T-helper 1 cell treated with Interleukin-12 subunit alpha and Interleukin-12 subunit beta and Interleukin-4 antibody, amounts not matched to agents 30 ng/mL and 1 ng/mL, for 36 hours (primary cell): ENCODE data around the gene MBTD1. TPM values are rescaled to one million over a fixed set of nuclear protein-coding genes. Genes with fewer than 3 reads are reported as not detected.
"Not testable (repeated sequence)": the region's sequence is repeated elsewhere in the genome, so short reads cannot be mapped to it uniquely, and the experiment has no call there.

ENCODE experiments used
- intact Hi-C: fragments of 100-400 bp; cut with micrococcal nuclease; formaldehyde crosslinking; loops from one replicate; pipeline ENCODE4 v1.15.1; 2024
- total RNA-seq: library from RNA; stranded (reverse); gene quantifications from 2 replicates; pipeline ENCODE4 v1.2.3, GENCODE V29; 2022

The MBTD1 gene
- total RNA-seq, 1 donor from 2014 or later: 13.7 TPM

DNA sequence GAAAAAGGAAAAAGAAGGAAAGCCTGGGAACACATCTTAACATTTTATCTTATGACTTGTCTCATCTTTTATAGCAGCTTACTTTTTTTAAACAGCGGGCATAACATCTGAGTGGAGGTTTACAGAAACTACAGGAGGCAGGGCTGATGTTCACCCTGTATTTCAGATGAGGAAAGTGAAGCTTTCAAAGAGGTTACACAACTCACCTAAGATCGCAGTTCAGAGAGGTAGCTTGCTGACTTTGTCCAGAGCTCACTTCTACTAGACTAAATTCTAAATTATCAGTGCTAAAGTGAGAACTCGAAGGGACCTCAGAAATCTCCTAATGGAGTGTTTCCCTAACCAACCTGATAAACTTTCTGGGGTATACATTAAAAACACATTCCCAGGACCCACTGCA is 3.7 kb downstream of the MBTD1 start:
- intact Hi-C loops: loop anchor here (10.0 kb wide), 1 partner anchor 711 kb away; the partner anchor contains the start of gene SPATA20

DNA sequence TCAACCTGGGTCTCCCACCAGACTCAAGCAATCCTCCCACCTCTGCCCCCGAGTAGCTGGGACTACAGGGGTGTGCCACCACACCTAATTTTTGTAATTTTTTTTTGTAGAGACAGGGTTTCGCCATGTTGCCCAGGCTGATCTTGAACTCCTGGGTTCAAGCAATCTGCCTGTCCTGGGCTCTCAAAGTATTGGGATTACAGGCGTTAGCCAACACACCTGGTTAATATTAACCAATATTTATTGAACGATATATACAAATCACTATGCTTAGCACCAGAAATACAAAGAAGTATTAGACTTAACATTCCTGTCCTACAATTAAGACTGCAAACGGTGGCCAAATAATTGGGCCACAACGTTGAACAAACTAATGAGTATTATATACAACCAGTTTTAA is 4.2 kb downstream of the MBTD1 start:
- intact Hi-C loops: loop anchor here (10.0 kb wide), 1 partner anchor 711 kb away; the partner anchor contains the start of gene SPATA20

DNA sequence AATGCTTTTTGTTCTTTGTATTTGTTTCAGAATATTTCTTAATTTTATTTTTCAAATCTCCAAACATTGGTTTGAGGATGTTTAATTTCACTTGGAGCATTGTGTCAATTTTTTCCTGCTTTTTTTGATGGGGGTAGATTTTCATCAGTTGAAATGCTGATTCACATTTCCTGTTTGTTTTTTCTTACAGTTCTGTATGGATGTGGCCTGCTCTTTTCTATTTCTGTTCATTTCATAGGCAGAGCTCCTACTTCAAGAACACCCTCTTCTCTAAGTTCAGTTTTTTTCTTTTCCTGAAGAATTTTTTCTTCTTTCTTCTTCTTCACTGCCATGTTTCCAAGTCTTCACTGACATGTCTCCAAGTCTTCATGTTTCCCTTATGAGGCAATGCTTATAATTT is 8.8 kb downstream of the MBTD1 start:
- intact Hi-C loops: loop anchor here (10.0 kb wide), 1 partner anchor 706 kb away; the partner anchor contains the start of gene SPATA20

DNA sequence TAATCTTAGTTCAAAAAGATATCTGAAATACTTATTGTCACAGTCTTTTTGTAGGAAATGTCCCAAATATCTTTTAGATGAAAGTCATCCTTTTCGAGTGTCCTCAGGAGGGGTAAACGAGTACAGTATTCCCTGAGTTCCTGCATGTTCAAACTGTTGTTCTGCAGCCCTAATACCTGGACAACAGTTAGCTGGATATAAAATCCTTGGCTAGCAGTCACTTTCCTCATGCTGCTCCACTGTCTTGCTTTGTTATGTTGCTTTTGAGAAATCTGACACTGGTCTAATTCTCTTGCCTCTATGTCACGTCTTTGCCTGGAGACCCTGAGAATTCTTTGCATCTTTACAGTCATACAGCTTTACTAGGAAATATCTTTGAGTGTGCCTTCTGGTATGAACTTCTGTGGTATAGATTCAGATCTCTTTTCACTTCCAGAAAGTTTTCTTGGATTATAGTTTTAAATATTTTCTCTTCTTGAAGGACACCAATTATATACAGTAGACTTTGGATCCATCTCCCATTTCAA is 9.5 kb downstream of the MBTD1 start:
- intact Hi-C loops: loop anchor here (10.0 kb wide), 1 partner anchor 706 kb away; the partner anchor contains the start of gene SPATA20

DNA sequence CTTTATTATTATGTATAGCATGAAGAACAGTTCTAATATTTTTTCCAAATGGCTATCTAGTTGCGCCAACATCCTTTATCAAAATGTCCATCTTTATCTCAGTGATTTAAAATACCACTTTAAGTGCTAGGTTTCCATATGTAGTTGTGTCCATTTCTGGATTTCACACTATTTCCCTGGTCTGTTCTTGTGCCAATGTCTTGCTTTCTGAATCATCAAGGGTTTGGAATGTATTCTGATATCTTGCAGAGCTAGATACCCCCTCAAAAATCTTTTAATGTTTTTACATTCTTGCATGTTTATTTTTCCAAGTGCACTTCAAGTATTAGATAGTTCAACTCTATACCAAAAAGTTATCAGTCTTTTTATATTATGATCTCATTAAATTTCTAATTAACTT is 14.3 kb downstream of the MBTD1 start:
- intact Hi-C loops: no loop called here

DNA sequence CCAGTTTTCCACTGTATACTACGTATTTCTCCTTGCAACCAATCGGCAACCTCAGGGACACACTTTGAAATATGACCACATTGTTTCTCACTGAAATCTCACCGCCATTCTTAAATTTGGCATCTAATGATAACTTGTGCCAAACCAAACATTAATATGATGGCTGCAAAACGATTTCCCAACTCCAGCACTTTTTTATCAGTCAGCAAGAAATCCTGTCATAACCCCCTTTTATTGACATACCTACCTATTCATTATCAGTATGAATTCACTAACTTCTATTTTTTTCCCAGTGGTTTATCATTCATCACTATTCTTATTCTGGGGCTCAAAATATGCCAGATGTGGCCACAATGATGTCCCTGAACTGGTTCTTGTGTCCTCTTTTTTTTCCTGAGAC is 15.8 kb downstream of the MBTD1 start:
- intact Hi-C loops: no loop called here

DNA sequence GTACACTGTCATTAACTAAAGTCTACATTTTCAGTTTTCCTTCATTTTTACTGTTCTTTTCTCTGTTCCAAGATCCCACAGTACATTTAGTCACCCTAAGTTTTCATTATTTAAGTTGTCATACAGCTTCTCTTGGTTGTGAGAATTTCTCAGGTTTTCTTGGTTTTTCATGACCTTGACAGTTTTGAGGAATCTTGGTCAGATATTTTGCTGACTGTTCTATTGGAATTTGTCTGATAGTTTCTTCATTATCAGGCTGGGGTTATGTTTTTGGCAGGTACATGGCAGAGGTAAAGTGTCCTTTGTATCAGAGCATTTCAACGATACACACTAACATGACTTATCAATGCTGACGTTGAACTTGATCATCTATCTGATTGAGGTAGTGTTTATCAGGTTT is 19.6 kb downstream of the MBTD1 start:
- intact Hi-C loops: no loop called here

DNA sequence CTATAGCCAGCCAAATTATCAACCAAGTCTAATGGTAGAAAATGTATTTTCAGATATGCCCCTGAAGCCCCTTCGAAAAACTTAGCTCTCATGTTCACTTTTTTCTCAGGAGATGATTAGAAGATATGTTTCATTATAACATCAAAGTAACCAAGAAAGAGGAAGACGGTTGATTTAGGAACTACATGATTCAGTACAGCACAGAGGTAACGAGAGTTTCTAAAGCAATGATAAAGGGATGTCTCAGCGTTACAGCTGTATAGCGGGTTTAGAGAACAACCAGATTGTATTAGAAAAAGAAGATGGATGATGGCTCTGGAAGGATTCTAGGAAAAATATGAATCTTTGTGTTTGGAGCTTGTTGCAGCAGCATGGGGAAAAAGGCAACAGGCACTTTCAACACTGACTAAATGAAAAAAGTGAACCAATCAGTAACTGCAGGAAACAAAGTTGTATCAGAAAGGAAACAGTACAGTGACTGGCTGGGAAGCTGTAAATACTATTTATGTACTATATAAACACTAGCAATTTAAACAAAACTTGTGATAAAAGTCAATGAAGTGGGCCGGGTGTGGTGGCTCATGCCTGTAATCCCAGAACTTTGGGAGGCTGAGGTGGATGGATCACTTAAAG is 21.5 kb downstream of the MBTD1 start:
- intact Hi-C loops: loop anchor here (1.0 to 5.0 kb wide), 2 partner anchors 28 to 46 kb away; no protein-coding TSS in a partner anchor

DNA sequence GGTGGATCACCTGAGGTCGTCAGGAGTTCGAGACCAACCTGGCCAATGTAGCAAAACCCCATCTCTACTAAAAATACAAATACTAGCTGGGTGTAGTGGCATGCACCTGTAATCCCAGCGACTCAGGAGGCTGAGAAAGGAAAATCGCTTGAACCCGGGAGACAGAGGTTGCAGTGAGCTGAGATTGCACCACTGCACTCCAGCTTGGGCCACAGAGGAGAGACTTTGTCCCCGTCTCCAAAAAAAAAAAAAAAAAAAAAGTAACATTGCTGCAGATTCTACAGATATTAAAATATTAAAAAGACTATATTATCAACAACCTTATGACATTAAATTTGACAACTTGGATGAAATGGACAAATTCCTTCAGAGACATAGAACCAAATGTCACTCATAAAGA is 25.7 kb downstream of the MBTD1 start:
- intact Hi-C loops: no loop called here

DNA sequence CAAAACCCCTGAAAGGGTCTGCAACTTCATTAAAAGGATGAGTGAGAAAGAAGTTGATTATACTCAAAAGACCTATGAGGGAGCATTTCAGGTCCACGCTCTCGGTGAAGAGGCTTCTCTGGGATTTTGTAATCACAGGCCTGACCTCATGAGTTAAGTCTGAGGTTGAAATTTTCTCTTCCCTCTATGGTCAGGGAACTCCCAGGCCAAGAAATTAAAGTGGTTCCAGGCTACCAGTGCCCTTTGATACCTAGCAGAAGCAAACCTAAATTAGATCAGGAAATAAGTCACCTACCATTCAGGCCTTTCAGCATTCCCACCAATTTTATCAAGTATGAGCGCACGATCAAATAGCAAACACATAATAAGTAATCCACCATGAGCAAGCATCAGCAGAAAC is 27.9 kb downstream of the MBTD1 start:
- intact Hi-C loops: no loop called here

DNA sequence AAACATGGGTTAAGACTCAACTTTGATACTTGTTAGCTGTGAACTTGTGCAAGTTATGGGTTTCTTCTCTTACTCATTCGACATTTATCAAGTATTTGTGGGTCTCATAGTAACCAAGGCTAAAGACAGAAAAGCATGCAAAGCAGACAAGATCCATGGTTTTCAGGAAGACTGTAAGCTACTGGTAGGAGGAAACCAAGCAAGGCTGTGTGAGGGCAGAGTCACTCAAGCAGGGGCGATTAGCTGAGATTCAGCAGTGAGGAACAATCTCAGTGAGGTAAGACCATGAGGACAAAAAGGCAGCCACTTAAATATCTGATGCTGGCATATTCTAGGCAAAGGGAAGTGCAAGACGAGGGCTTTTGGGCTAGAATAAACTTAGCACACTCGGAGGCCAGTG is 29.5 kb downstream of the MBTD1 start:
- intact Hi-C loops: no loop called here

DNA sequence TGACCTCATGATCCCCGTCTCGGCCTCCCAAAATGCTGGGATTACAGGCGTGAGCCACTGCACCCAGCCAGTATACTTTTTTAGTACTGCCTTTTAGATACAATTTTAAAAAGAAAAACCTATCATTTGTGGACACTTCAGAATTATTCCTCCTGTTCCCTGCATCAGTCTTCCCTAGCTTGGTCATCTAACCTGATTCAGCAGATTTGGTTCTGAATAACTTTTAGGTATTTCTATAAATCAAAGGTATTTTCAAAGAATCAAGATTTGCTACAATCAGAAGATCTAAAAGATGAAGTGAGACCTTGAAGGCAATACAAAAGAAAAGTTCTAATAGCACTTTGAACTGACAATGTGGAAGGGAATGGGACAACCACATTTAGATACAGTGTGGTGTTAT is 30.0 kb downstream of the MBTD1 start:
- intact Hi-C loops: no loop called here

DNA sequence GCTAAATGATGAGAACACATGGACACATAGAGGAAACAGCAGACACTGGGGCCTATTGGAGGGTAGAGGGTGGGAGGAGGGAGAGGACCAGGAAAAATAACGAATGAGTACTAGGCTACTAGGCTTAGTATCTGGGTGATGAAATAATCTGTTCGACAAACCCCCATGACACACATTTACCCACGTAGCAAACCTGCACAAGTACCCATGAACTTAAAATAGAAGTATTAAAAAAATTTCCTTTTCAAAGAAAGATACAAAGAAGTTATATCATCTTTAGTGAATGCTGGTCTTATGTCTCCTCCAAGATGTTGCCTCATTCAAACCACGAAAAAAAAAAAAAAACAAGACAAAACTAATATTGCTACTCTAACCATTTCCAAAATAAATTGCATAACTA is 31.7 kb downstream of the MBTD1 start:
- intact Hi-C loops: no loop called here

DNA sequence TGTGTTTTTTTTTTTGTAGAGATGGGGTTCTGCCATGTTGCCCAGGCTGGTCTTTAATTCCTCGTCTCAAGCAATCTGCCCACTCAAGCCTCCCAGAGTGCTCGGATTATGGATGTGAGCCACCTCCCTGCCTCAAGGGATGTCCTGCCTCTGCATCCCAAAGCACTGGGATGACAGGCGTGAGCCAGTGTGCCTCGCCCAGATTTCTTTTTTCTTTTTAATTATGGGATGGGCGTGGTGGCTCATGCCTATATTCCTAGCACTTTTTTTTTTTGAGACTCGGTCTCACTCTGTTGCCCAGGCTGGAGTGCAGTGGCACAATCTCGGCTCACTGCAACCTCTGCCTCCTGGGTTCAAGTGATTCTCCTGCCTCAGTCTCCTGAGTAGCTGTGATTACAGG is 34.3 kb downstream of the MBTD1 start:
- intact Hi-C loops: not testable (repeated sequence)

DNA sequence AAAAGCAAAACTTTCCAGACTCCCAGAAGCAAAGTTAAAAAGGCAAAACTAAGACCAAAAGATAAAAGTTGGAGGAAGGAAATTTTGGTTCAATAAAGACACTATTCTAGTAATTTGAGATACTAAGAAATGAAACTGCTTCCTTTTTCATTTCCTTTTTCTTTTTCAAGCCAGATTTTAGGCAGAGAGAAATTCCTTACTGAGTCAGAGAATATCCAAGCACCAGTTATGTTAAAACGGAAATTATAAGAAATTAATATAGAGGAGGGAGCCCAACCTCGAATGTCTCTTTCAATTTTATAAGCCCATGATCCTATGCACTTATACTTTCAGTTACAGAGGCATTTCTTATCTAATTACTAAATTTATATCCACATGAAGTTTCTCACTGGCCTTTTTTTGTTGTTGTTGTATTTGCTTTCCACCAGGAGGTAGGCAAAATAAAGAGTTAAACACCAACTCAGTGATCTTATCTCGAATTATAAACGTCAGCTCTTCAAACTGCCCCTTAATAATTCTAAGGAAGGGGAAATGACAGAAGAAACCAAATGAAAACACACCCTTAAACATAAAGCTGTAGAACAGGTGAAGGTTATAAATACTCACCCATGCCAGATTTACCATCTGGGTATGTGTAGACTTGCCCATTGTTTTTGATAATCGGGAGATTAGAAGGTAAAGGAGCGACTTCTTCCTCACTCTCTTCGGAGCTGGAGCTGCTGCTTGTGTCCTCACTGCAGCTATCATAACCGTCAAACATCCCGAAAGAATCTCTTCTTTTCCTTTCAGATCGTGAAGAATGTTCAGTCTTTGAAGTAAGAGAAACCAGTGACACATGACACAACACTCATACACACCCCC is 35.2 kb downstream of the MBTD1 start:
- intact Hi-C loops: no loop called here

DNA sequence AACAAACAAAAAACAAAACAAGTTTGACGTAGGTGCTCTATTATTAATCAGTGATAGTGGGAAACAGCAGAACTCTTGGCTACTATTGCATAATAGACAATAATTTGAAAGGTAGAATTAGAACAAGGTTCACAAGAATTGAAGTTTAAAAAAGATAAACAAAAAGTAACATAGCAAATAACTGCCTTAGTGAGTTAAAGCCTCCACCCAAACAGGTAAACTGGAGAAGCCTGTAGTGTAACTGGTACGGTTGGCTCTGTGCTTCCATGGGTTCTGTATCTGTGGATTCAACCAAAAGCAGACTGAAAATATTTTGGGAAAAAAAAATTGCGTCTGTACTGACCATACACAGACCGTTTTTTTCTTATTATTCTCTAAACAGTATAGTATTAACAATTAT is 38.5 kb downstream of the MBTD1 start:
- intact Hi-C loops: no loop called here

DNA sequence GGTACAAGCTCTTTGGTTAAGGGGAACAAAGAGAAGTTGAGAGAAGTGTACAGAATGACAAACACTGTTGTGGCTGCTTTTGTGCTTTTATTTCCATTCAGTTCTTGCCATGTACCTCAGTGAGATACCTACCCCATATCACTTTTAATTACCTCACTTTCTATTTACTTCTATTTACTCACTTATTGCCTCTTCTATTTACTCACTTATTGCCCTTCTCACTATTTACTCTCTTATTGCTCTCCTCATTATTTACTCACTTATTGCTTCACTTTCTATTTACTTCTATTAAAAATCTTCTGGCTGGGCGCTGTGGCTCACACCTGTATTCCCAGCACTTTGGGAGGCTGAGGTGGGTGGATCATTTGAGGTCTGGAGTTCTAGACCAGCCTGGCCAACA is 41.9 kb downstream of the MBTD1 start:
- intact Hi-C loops: no loop called here

DNA sequence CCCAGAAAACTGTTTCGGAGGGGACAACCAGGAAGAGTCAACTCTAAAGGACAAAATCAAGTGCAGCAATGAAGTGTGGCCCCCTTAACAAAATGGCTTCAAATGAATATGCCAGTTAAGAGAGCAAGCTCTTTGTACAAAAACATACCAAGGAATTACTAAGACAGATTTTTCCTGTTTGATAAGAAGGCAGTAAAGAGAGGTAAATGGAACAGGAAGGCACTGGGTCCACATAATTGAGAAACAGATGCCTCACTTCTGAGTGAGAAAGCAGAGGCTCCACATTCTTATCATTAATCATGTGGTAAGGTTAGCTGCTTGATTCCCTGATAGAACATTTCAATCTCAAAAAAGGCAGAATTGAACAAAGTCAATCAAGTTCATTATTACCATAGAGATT is 44.9 kb downstream of the MBTD1 start:
- intact Hi-C loops: no loop called here

DNA sequence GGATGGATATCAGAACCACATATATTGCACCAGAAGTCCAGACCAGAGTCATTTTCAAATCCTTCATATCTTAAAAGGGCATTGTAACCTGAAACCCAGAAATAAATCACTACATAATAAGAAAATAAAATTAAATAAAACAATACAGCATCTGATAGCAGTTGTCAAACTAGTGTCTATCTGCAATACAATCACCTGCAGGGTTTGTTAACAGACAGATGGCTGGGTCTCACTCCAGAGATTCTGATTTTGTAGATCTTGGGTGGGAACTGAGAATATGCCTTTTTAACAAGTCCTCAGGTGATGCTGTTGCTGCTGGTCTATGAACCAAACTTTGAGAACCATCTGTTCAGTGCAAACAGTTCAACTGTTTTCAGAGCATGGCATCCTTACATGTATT is 56.0 kb downstream of the MBTD1 start:
- intact Hi-C loops: no loop called here

DNA sequence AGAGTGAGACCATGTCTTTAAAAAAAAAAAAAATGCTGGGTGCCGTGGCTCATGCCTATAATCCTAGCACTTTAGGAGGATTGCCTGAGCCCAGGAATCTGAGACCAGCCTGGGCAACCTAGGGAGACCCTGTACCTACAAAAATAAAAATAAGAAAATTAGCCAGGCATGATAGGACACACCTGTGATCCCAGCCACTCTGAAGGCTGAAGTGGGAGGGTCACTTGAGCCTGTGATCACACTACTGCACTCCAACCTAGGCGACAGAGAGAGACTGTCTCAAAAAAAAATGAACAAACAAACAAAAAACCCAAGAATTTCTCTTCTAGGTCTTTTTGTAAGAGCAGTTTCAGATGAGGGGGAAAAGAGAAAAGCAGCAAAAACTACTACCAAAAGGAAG is 59.0 kb downstream of the MBTD1 start:
- intact Hi-C loops: no loop called here

DNA sequence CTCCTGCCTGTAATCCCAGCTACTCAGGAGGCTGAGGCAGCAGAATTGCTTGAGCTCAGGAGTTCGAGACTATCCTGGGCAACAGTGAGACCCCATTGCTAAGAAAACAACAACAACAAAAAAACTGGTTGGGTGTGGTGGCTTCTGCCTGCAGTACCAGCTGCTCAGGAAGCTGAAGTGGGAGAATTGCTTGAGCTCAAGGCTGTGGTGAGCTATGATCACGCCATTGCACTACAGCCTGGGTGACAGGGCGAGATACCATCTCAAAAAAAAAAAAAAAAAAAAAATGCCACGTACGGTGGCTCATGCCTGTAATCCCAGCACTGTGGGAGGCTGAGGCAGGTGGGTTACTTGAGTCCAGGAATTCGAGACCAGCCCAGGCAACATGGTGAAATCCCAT is 59.6 kb downstream of the MBTD1 start:
- intact Hi-C loops: no loop called here

DNA sequence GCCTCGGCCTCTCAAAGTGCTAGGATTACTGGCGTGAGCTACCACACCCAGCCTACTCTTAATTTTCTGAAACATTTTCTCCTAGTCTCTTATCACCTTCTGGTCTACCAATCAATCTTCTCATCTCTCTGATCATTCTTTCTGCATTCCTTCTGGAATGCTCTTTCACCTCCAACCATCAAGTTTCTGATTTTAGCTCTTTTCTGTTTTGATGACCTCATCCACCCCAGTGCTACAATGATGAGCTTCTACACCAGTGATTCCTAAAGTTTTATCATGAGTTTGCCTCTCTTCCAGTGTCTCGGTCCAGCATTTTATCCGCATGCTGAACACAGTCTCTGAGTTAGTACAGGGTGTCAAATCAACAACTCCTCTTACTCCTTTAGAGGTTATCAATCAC is 62.1 kb downstream of the MBTD1 start:
- intact Hi-C loops: no loop called here
